SK-N-SH treated with all-trans-retinoic acid at 6 μM for 48 hours (cell line): ENCODE measurements around the gene MIB2.

Source experiments
- ARNTL ChIP-seq: fragments of 450-650 bp; formaldehyde crosslinking; IDR thresholded peaks from 2 replicates; pipeline ENCODE4 v1.5.0; 2020; ENCODE audit warnings: low read depth, mild to moderate bottlenecking, moderate library complexity, borderline replicate concordance
- BACH2 ChIP-seq: fragments of 250-450 bp; sonication (Bioruptor Pico); IDR thresholded peaks from 2 replicates; pipeline ENCODE4 v1.9.0; 2021; ENCODE audit warnings: mild to moderate bottlenecking, borderline replicate concordance
- PPARA ChIP-seq: fragments of 250-450 bp; sonication (Bioruptor Pico); IDR thresholded peaks from 2 replicates; pipeline ENCODE4 v1.5.0; 2020; ENCODE audit warnings: mild to moderate bottlenecking, borderline replicate concordance
- RARB ChIP-seq: fragments of 250-450 bp; sonication (Bioruptor Pico); IDR thresholded peaks from 2 replicates; pipeline ENCODE4 v1.8.0; 2021; ENCODE audit warnings: mild to moderate bottlenecking, moderate library complexity
- ZFP30 ChIP-seq: fragments of 450-650 bp; formaldehyde crosslinking; IDR thresholded peaks from 2 replicates; pipeline ENCODE4 v1.5.0; 2022; ENCODE audit warnings: mild to moderate bottlenecking, moderate library complexity
- ZNF565 ChIP-seq: fragments of 450-650 bp; formaldehyde crosslinking; conservative IDR thresholded peaks from 2 replicates; pipeline ENCODE4 v1.5.0; 2020; ENCODE audit warnings: low read depth, mild to moderate bottlenecking, moderate library complexity
- TF ChIP-seq, protein P1 (sequence below): fragments of 250-450 bp; sonication (Bioruptor Pico); IDR thresholded peaks from 2 replicates; pipeline ENCODE4 v1.8.0; 2020; ENCODE audit warnings: mild to moderate bottlenecking, moderate library complexity, borderline replicate concordance

DNA sequence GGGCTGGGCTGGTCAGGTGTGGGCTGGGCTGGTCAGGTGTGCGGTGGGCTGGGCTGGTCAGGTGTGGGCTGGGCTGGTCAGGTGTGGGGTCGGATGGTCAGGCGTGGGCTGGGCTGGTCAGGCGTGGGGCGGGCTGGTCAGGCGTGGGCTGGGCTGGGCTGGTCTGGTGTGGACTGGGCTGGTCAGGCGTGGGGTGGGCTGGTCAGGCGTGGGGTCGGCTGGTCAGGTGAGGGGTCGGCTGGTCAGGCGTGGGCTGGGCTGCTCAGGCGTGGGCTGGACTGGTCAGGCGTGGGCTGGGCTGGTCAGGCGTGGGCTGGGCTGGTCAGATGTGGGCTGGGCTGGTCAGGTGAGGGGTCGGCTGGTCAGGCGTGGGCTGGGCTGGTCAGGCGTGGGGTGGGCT, 9.6 kb upstream of the MIB2 start:
- TF ChIP-seq RARB = no peak
- TF ChIP-seq PPARA (CRISPR knock-in tag) = no peak
- TF ChIP-seq ZFP30 (CRISPR knock-in tag) = no peak
- no peak for TF ChIP-seq BACH2 (CRISPR knock-in tag)
- TF ChIP-seq, protein P1, sequence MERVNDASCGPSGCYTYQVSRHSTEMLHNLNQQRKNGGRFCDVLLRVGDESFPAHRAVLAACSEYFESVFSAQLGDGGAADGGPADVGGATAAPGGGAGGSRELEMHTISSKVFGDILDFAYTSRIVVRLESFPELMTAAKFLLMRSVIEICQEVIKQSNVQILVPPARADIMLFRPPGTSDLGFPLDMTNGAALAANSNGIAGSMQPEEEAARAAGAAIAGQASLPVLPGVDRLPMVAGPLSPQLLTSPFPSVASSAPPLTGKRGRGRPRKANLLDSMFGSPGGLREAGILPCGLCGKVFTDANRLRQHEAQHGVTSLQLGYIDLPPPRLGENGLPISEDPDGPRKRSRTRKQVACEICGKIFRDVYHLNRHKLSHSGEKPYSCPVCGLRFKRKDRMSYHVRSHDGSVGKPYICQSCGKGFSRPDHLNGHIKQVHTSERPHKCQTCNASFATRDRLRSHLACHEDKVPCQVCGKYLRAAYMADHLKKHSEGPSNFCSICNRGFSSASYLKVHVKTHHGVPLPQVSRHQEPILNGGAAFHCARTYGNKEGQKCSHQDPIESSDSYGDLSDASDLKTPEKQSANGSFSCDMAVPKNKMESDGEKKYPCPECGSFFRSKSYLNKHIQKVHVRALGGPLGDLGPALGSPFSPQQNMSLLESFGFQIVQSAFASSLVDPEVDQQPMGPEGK (CRISPR knock-in tag) = no peak
- no peak for TF ChIP-seq ARNTL (CRISPR knock-in tag)
- TF ChIP-seq ZNF565 (CRISPR knock-in tag) = no peak
